ENCODE measurements around the gene GXYLT1.

DNA sequence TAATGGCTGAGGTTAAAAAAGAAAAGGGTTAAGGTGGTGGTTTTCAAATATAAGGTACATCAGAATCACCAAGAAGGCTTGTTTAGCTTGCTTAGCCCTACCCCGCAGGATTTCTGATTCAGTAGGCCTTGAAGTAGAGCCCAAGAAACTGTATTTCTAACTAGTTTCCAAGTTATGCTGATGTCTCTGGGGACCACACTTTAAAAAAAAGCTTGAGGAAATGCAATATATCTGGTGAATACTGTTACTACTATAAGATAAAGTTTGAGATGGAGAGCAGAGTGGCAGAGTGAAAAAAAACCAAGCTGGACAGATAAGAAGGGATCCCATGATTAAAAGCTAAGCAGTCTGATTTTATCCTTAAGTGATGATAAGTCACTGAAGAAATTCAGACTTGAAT is 18.3 kb upstream of the GXYLT1 start:
- TF ChIP-seq POLR2AphosphoS5 (IDR thresholded peaks at IDR 0.05; ENCODE audit: low read depth, low read length) (no peak), TAF1 (IDR thresholded peaks at IDR 0.05; ENCODE audit: borderline replicate concordance, insufficient read depth, low read length) (no peak), SIN3A (IDR thresholded peaks at IDR 0.05; ENCODE audit: borderline replicate concordance, insufficient read depth, low read length) (no peak)
- TF ChIP-seq, protein P1, sequence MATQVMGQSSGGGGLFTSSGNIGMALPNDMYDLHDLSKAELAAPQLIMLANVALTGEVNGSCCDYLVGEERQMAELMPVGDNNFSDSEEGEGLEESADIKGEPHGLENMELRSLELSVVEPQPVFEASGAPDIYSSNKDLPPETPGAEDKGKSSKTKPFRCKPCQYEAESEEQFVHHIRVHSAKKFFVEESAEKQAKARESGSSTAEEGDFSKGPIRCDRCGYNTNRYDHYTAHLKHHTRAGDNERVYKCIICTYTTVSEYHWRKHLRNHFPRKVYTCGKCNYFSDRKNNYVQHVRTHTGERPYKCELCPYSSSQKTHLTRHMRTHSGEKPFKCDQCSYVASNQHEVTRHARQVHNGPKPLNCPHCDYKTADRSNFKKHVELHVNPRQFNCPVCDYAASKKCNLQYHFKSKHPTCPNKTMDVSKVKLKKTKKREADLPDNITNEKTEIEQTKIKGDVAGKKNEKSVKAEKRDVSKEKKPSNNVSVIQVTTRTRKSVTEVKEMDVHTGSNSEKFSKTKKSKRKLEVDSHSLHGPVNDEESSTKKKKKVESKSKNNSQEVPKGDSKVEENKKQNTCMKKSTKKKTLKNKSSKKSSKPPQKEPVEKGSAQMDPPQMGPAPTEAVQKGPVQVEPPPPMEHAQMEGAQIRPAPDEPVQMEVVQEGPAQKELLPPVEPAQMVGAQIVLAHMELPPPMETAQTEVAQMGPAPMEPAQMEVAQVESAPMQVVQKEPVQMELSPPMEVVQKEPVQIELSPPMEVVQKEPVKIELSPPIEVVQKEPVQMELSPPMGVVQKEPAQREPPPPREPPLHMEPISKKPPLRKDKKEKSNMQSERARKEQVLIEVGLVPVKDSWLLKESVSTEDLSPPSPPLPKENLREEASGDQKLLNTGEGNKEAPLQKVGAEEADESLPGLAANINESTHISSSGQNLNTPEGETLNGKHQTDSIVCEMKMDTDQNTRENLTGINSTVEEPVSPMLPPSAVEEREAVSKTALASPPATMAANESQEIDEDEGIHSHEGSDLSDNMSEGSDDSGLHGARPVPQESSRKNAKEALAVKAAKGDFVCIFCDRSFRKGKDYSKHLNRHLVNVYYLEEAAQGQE (IDR thresholded peaks at IDR 0.05; ENCODE audit: insufficient read depth in 1 of 2, low read depth in 2 of 2, low read length in 2 of 2) = no peak

All from PFSK-1 (cell line).